H1 (cell line): ENCODE results near the gene WNK2. TPM values are rescaled to one million over a fixed set of nuclear protein-coding genes. Genes with fewer than 3 reads are reported as not detected.

Experiments
- ASH2L ChIP-seq: fragments of 200-600, 300-600 bp; sonication (generic); IDR thresholded peaks from one replicate; pipeline ENCODE4 v1.7.1; 2017; ENCODE audit warnings: low read length
- BACH1 ChIP-seq: IDR thresholded peaks from 2 replicates; pipeline ENCODE4 v1.6.1; 2012; ENCODE audit warnings: low read length, improper control_type of control experiment
- BCL11A ChIP-seq, 2 experiments: IDR thresholded peaks; one replicate each; pipeline ENCODE4 v1.6.1; 2011; ENCODE audit warnings: low read depth in 2 of 2, low read length in 2 of 2, mild to moderate bottlenecking in 2 of 2
- BRCA1 ChIP-seq: IDR thresholded peaks from 2 replicates; pipeline ENCODE4 v1.6.1; 2012; ENCODE audit warnings: low read depth, low read length, improper control_type of control experiment
- CBX5 ChIP-seq: fragments of 300-800, 300-1000 bp; sonication (generic); IDR thresholded peaks from 2 replicates; pipeline ENCODE4 v1.7.1; 2016; ENCODE audit warnings: antibody characterized with exemption, low read length, low read depth
- CEBPB ChIP-seq: IDR thresholded peaks from 2 replicates; pipeline ENCODE4 v1.6.1; 2012; ENCODE audit warnings: low read depth, low read length
- CHD1 ChIP-seq: IDR thresholded peaks from 2 replicates; pipeline ENCODE4 v1.6.1; 2012; ENCODE audit warnings: low read depth, low read length, improper control_type of control experiment
- CREB1 ChIP-seq: IDR thresholded peaks from 2 replicates; pipeline ENCODE4 v1.6.1; 2012; ENCODE audit warnings: inconsistent platforms
- CTBP2 ChIP-seq: IDR thresholded peaks from 2 replicates; pipeline ENCODE4 v1.7.0; 2011; ENCODE audit warnings: borderline replicate concordance, mild to moderate bottlenecking, moderate library complexity, mixed read lengths, low read length; ENCODE audit not compliant: insufficient read depth, insufficient read length
- CTCF ChIP-seq, 3 experiments: IDR thresholded peaks; 1 replicate in 2 of 3; 2 replicates in 1 of 3; pipeline versions ENCODE4 v1.5.1 to v1.6.1; 2011; ENCODE audit warnings: low read length in 3 of 3, mild to moderate bottlenecking in 3 of 3, inconsistent platforms in 2 of 3, low read depth in 1 of 3, moderate library complexity in 1 of 3; ENCODE audit not compliant: insufficient read depth in 1 of 3; ENCODE audit errors: control extremely low read depth in 1 of 3
- FOSL1 ChIP-seq: IDR thresholded peaks from 2 replicates; pipeline ENCODE4 v1.6.1; 2011; ENCODE audit warnings: mild to moderate bottlenecking, low read depth, low read length, moderate library complexity; ENCODE audit not compliant: insufficient read depth
- GTF2F1 ChIP-seq: IDR thresholded peaks from 2 replicates; pipeline ENCODE4 v1.6.1; 2012; ENCODE audit warnings: low read depth, low read length, improper control_type of control experiment, borderline replicate concordance
- NANOG ChIP-seq: IDR thresholded peaks from 2 replicates; pipeline ENCODE4 v1.6.1; 2011; ENCODE audit warnings: low read length, low read depth, mild to moderate bottlenecking, inconsistent platforms; ENCODE audit not compliant: insufficient read depth, poor library complexity, severe bottlenecking
- PHF8 ChIP-seq: fragments of 200-600 bp; sonication (generic); conservative IDR thresholded peaks from 2 replicates; pipeline ENCODE4 v1.7.1; 2012; ENCODE audit warnings: low read depth, mild to moderate bottlenecking, inconsistent platforms, low read length, moderate library complexity
- POLR2A ChIP-seq, 2 experiments: IDR thresholded peaks; 1 replicate in 1 of 2; 2 replicates in 1 of 2; pipeline ENCODE4 v1.6.1; 2011; ENCODE audit warnings: low read depth in 2 of 2, low read length in 2 of 2, mild to moderate bottlenecking in 2 of 2; ENCODE audit errors: control extremely low read depth in 1 of 2
- RAD21 ChIP-seq, 2 experiments: IDR thresholded peaks in 1 of 2; conservative IDR thresholded peaks in 1 of 2; 2 replicates each; pipeline ENCODE4 v1.6.1; 2011; ENCODE audit warnings: low read depth in 2 of 2, low read length in 2 of 2, improper control_type of control experiment in 1 of 2, inconsistent platforms in 1 of 2, mild to moderate bottlenecking in 1 of 2, moderate library complexity in 1 of 2
- SAP30 ChIP-seq: fragments of 300-600 bp; sonication (generic); IDR thresholded peaks from 2 replicates; pipeline ENCODE4 v1.7.1; 2012; ENCODE audit warnings: low read length, moderate library complexity, mild to moderate bottlenecking, inconsistent platforms; ENCODE audit not compliant: insufficient read depth, insufficient replicate concordance
- SP1 ChIP-seq: IDR thresholded peaks from 2 replicates; pipeline ENCODE4 v1.6.1; 2011; ENCODE audit warnings: low read depth, low read length
- SP2 ChIP-seq: IDR thresholded peaks from 2 replicates; pipeline ENCODE4 v1.6.1; 2012; ENCODE audit warnings: mild to moderate bottlenecking, low read length, inconsistent platforms
- polyA plus RNA-seq, 7 experiments: library from polyadenylated mRNA; depleted of rRNA in 3 of 7; stranded (reverse) in 5 of 7; unstranded in 2 of 7; fragments of >200 nt in 5 of 7; fragments of 200-250 nt in 2 of 7; gene quantifications; 1 replicate in 5 of 7; 2 replicates in 1 of 7; 4 replicates in 1 of 7; pipeline versions ENCODE4 v1.2.1 to v1.2.3, GENCODE V29; 2011 to 2013; ENCODE audit warnings: missing spikeins in 2 of 7, mixed read lengths in 2 of 7
- total RNA-seq: library from RNA; stranded (reverse); fragmentation: NEBNext Ultra II Directional; extraction: Animal tissue kit (Norgen Biotek cat#: 25700); gene quantifications from 2 replicates; pipeline ENCODE4 v1.2.1, GENCODE V29; 2021

Gene WNK2
- total and polyA plus RNA-seq, 2 of the 8 experiments (the other 6 are each of a cell fraction or from before 2014, with no cell fraction given), result 12.0 to 87.2 TPM

GRCh38 chr9:93159601-93160471 is 24.1 kb upstream of the WNK2 start (continued):
- no peak for TF ChIP-seq CTBP2
- no peak for TF ChIP-seq GTF2F1
- TF ChIP-seq CHD1, result no peak
- TF ChIP-seq RAD21 (IDR thresholded peaks at IDR 0.05 in 1 of 2, conservative IDR thresholded peaks at IDR 0.05 in 1 of 2; ENCODE audit: low read depth in 2 of 2, low read length in 2 of 2), result peak; percentile 98 to 99
- no peak for TF ChIP-seq CBX5
- TF ChIP-seq ASH2L, result no peak
- TF ChIP-seq SP2, result no peak
- TF ChIP-seq POLR2A (IDR thresholded peaks at IDR 0.05; ENCODE audit: control extremely low read depth in 1 of 2, low read depth in 2 of 2, low read length in 2 of 2), result no peak
- no peak for TF ChIP-seq CEBPB
- 0 out of 2 replicates have a peak, but pooled peaks have one; percentile 18 for TF ChIP-seq BRCA1
- TF ChIP-seq SP1, result no peak
- TF ChIP-seq SAP30, result no peak
- TF ChIP-seq BACH1, result no peak
- peak; percentile 97 to 99 (median 99) for TF ChIP-seq CTCF (IDR thresholded peaks at IDR 0.05; ENCODE audit: control extremely low read depth in 1 of 3, insufficient read depth in 1 of 3, low read depth in 1 of 3, low read length in 3 of 3)
- TF ChIP-seq FOSL1, result no peak
- TF ChIP-seq NANOG, result no peak
- TF ChIP-seq CREB1, result peak; percentile 63; the same call in 1 of the 2 replicates
- TF ChIP-seq PHF8, result no peak
- no peak for TF ChIP-seq BCL11A (IDR thresholded peaks at IDR 0.05; ENCODE audit: low read depth in 2 of 2, low read length in 2 of 2)
